GM12878 (cell line): ENCODE measurements around the gene DUSP18. TPM values are rescaled to one million over a fixed set of nuclear protein-coding genes. Genes with fewer than 3 reads are reported as not detected.

Experiments
- CREM ChIP-seq: IDR thresholded peaks from 2 replicates; pipeline ENCODE4 v1.6.1; 2014; ENCODE audit warnings: antibody characterized with exemption, low read depth
- POLR2A ChIP-seq: IDR thresholded peaks from 2 replicates; pipeline ENCODE4 v1.6.1; 2011; ENCODE audit warnings: low read depth, mild to moderate bottlenecking, low read length
- RFX5 ChIP-seq: IDR thresholded peaks from 2 replicates; pipeline ENCODE4 v1.6.1; 2011; ENCODE audit warnings: low read depth, low read length, improper control_type of control experiment
- SREBF2 ChIP-seq: IDR thresholded peaks from 2 replicates; pipeline ENCODE4 v1.6.1; 2012; ENCODE audit warnings: mild to moderate bottlenecking, low read length
- SRF ChIP-seq, 2 experiments: IDR thresholded peaks; 2 replicates each; pipeline ENCODE4 v1.6.1; 2011; ENCODE audit warnings: low read depth in 2 of 2, low read length in 2 of 2, mild to moderate bottlenecking in 1 of 2, moderate library complexity in 1 of 2
- YBX1 ChIP-seq: fragments of 450-650 bp; IDR thresholded peaks from 2 replicates; pipeline ENCODE4 v1.6.1; 2016; ENCODE audit warnings: antibody characterized with exemption
- ZZZ3 ChIP-seq: IDR thresholded peaks from 2 replicates; pipeline ENCODE4 v1.6.1; 2011; ENCODE audit warnings: low read depth; ENCODE audit not compliant: control insufficient read depth, insufficient read length
- polyA plus RNA-seq, 11 experiments: library from polyadenylated mRNA; depleted of rRNA in 4 of 11; unstranded in 6 of 11; stranded (reverse) in 5 of 11; fragments of >200 nt; fragmentation: Nextera tagmentation in 4 of 11; fragmentation: Illumina TruSeq in 1 of 11; extraction: Ambion mirVana in 4 of 11; extraction: Trizol in 1 of 11; gene quantifications; 1 replicate in 1 of 11; 2 replicates in 10 of 11; pipeline versions ENCODE4 v1.2.1 to v1.2.3, GENCODE V29; 2011 to 2016; ENCODE audit warnings: inconsistent platforms in 2 of 11, missing spikeins in 2 of 11, low read depth in 1 of 11
- total RNA-seq, 4 experiments: library from RNA; depleted of rRNA in 3 of 4; stranded (reverse); fragments of >200 nt in 3 of 4; fragmentation: Illumina TruSeq in 1 of 4; extraction: Trizol in 1 of 4; gene quantifications; 2 replicates each; pipeline versions ENCODE4 v1.2.1 to v1.2.3, GENCODE V29; 2013 to 2021
- TF ChIP-seq, protein P1 (sequence below): fragments of 450-650 bp; formaldehyde crosslinking; IDR thresholded peaks from 2 replicates; pipeline ENCODE4 v1.5.0; 2022; ENCODE audit warnings: mild to moderate bottlenecking, missing genetic modification characterization
- TF ChIP-seq, protein P2 (sequence below): fragments of 450-650 bp; formaldehyde crosslinking; IDR thresholded peaks from 2 replicates; pipeline ENCODE4 v1.4.0; 2022; ENCODE audit warnings: mild to moderate bottlenecking, moderate library complexity
- TF ChIP-seq, protein P3 (sequence below): fragments of 450-650 bp; IDR thresholded peaks from 2 replicates; pipeline ENCODE4 v1.6.1; 2016; ENCODE audit warnings: mild to moderate bottlenecking, moderate library complexity, borderline replicate concordance

Gene DUSP18
- total and polyA plus RNA-seq, 10 of the 15 experiments (the other 5 are each of a cell fraction or from before 2014, with no cell fraction given): 1.9 to 11.9 (median 7.7) TPM

DNA sequence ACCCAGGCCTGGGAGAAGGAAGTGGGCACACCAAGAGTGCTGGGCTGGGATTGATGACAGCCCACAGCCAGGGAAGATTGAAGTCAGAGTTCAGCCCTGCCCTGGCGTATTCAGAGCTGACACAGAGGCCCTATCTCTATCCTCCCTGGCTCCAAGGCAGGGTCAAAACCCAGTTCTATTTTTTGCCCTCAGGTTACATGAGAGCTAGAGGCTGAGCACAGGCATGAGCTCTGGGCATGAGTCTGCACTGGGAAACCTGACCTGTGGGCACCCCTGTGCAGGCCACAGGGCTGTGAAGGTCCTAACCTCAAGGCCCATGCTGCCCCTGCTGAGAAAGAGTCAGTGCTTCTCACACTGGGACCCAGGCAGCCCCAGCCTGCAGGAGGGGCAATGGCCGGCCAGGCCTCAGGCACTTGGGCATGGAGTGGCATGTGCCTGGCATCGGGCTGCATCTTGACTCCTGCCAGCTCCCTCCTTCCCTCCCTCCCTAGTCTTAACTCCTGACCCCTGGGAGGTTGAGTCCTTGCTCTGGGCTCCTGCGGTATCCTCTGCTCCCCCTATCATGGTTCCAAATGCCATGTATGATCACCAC lies 26.7 kb downstream of the DUSP18 start (continued):
- TF ChIP-seq, protein P1, sequence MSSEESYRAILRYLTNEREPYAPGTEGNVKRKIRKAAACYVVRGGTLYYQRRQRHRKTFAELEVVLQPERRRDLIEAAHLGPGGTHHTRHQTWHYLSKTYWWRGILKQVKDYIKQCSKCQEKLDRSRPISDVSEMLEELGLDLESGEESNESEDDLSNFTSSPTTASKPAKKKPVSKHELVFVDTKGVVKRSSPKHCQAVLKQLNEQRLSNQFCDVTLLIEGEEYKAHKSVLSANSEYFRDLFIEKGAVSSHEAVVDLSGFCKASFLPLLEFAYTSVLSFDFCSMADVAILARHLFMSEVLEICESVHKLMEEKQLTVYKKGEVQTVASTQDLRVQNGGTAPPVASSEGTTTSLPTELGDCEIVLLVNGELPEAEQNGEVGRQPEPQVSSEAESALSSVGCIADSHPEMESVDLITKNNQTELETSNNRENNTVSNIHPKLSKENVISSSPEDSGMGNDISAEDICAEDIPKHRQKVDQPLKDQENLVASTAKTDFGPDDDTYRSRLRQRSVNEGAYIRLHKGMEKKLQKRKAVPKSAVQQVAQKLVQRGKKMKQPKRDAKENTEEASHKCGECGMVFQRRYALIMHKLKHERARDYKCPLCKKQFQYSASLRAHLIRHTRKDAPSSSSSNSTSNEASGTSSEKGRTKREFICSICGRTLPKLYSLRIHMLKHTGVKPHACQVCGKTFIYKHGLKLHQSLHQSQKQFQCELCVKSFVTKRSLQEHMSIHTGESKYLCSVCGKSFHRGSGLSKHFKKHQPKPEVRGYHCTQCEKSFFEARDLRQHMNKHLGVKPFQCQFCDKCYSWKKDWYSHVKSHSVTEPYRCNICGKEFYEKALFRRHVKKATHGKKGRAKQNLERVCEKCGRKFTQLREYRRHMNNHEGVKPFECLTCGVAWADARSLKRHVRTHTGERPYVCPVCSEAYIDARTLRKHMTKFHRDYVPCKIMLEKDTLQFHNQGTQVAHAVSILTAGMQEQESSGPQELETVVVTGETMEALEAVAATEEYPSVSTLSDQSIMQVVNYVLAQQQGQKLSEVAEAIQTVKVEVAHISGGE: no peak
- TF ChIP-seq RFX5: no peak
- TF ChIP-seq CREM: no peak
- TF ChIP-seq SREBF2: no peak
- TF ChIP-seq YBX1: no peak
- TF ChIP-seq, protein P2, sequence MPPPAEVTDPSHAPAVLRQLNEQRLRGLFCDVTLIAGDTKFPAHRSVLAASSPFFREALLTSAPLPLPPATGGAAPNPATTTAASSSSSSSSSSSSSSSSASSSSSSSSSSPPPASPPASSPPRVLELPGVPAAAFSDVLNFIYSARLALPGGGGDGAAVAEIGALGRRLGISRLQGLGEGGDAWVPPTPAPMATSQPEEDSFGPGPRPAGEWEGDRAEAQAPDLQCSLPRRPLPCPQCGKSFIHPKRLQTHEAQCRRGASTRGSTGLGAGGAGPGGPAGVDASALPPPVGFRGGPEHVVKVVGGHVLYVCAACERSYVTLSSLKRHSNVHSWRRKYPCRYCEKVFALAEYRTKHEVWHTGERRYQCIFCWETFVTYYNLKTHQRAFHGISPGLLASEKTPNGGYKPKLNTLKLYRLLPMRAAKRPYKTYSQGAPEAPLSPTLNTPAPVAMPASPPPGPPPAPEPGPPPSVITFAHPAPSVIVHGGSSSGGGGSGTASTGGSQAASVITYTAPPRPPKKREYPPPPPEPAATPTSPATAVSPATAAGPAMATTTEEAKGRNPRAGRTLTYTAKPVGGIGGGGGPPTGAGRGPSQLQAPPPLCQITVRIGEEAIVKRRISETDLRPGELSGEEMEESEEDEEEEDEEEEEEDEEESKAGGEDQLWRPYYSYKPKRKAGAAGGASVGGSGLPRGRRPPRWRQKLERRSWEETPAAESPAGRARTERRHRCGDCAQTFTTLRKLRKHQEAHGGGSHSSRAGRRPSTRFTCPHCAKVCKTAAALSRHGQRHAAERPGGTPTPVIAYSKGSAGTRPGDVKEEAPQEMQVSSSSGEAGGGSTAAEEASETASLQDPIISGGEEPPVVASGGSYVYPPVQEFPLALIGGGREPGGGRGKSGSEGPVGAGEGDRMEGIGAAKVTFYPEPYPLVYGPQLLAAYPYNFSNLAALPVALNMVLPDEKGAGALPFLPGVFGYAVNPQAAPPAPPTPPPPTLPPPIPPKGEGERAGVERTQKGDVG (CRISPR knock-in tag): no peak
- no peak for TF ChIP-seq POLR2A
- TF ChIP-seq ZZZ3: no peak
- TF ChIP-seq, protein P3, sequence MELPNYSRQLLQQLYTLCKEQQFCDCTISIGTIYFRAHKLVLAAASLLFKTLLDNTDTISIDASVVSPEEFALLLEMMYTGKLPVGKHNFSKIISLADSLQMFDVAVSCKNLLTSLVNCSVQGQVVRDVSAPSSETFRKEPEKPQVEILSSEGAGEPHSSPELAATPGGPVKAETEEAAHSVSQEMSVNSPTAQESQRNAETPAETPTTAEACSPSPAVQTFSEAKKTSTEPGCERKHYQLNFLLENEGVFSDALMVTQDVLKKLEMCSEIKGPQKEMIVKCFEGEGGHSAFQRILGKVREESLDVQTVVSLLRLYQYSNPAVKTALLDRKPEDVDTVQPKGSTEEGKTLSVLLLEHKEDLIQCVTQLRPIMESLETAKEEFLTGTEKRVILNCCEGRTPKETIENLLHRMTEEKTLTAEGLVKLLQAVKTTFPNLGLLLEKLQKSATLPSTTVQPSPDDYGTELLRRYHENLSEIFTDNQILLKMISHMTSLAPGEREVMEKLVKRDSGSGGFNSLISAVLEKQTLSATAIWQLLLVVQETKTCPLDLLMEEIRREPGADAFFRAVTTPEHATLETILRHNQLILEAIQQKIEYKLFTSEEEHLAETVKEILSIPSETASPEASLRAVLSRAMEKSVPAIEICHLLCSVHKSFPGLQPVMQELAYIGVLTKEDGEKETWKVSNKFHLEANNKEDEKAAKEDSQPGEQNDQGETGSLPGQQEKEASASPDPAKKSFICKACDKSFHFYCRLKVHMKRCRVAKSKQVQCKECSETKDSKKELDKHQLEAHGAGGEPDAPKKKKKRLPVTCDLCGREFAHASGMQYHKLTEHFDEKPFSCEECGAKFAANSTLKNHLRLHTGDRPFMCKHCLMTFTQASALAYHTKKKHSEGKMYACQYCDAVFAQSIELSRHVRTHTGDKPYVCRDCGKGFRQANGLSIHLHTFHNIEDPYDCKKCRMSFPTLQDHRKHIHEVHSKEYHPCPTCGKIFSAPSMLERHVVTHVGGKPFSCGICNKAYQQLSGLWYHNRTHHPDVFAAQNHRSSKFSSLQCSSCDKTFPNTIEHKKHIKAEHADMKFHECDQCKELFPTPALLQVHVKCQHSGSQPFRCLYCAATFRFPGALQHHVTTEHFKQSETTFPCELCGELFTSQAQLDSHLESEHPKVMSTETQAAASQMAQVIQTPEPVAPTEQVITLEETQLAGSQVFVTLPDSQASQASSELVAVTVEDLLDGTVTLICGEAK: no peak
- no peak for TF ChIP-seq SRF (IDR thresholded peaks at IDR 0.05; ENCODE audit: low read depth in 2 of 2, low read length in 2 of 2)
